HG03439 (cell line): ENCODE results near the gene OAS2.
A peak's percentile ranks its signal among the peaks of the same experiment; 100 is the strongest.

Source experiments
- ATAC-seq: cut with Tn5 transposase; IDR thresholded peaks from one replicate; pipeline ENCODE4 v1.9.1; 2021; ENCODE audit warnings: mild to moderate bottlenecking, moderate library complexity; ENCODE audit not compliant: unreplicated experiment

The OAS2 gene

GRCh38 chr12:112978163-112979040 is at the start of gene OAS2:
TSS of gene OAS2 (plus strand) at chr12:112978519. CDS start at chr12:112978609, 90 bp downstream.
- peak; percentile 86 for ATAC-seq

GRCh38 chr12:112928978-112929377 is 49.3 kb upstream of the OAS2 start:
- ATAC-seq = no peak

GRCh38 chr12:112929715-112930114 is 48.6 kb upstream of the OAS2 start:
- ATAC-seq = no peak

- ATAC-seq = no peak
These were observed 48.0 kb upstream of the OAS2 start for GRCh38 chr12:112930350-112930749.

GRCh38 chr12:112932485-112933128 is 45.7 kb upstream of the OAS2 start:
- ATAC-seq = no peak

GRCh38 chr12:112933129-112933505 is 45.2 kb upstream of the OAS2 start:
- no peak for ATAC-seq

GRCh38 chr12:112936264-112936663 is 42.1 kb upstream of the OAS2 start:
- ATAC-seq = no peak

GRCh38 chr12:112936927-112937326 is 41.4 kb upstream of the OAS2 start:
- ATAC-seq = no peak

- ATAC-seq = no peak
These were observed 40.3 kb upstream of the OAS2 start, which contains the start of gene OAS3 for GRCh38 chr12:112937741-112938719. TSS of gene OAS3 (plus strand) at chr12:112938474. CDS start at chr12:112938531, 57 bp downstream.

- no peak for ATAC-seq
These were observed 39.6 kb upstream of the OAS2 start for GRCh38 chr12:112938751-112939150.

GRCh38 chr12:112939761-112940381 is 38.4 kb upstream of the OAS2 start:
- ATAC-seq = no peak

GRCh38 chr12:112941528-112942335 is 36.6 kb upstream of the OAS2 start:
- ATAC-seq = no peak

GRCh38 chr12:112942572-112942971 is 35.7 kb upstream of the OAS2 start:
- no peak for ATAC-seq

GRCh38 chr12:112944024-112944690 is 34.2 kb upstream of the OAS2 start:
- ATAC-seq = no peak

GRCh38 chr12:112945515-112945914 is 32.8 kb upstream of the OAS2 start:
- no peak for ATAC-seq

GRCh38 chr12:112946236-112947000 is 31.9 kb upstream of the OAS2 start:
- ATAC-seq = no peak

GRCh38 chr12:112947314-112947713 is 31.0 kb upstream of the OAS2 start:
- no peak for ATAC-seq

- ATAC-seq = no peak
These were observed 30.6 kb upstream of the OAS2 start for GRCh38 chr12:112947761-112948160.
